Parathyroid adenoma (tissue), 2 donors: ENCODE data around the gene NR3C2.

Source experiments
- H2AFZ ChIP-seq: fragments of 300-600 bp; sonication (generic); one replicate; pipeline ENCODE4 v1.7.0; 2017; ENCODE audit warnings: antibody characterized with exemption, mild to moderate bottlenecking
- H3K27ac ChIP-seq: fragments of 300-600 bp; sonication (generic); one replicate; pipeline ENCODE4 v1.7.0; 2017
- H3K27me3 ChIP-seq: fragments of 300-600 bp; sonication (generic); one replicate; pipeline ENCODE4 v1.7.0; 2017; ENCODE audit warnings: low read length; ENCODE audit not compliant: control insufficient read depth, insufficient read depth
- H3K36me3 ChIP-seq: fragments of 300-600 bp; sonication (generic); one replicate; pipeline ENCODE4 v1.7.0; 2017; ENCODE audit warnings: low read length; ENCODE audit not compliant: control insufficient read depth, insufficient read depth
- H3K4me1 ChIP-seq: fragments of 300-600 bp; sonication (generic); one replicate; pipeline ENCODE4 v1.7.0; 2017; ENCODE audit warnings: control low read depth
- H3K4me2 ChIP-seq: fragments of 300-600 bp; sonication (generic); one replicate; pipeline ENCODE4 v1.7.0; 2017; ENCODE audit warnings: low read length
- H3K4me3 ChIP-seq: fragments of 300-600 bp; sonication (generic); one replicate; pipeline ENCODE4 v1.7.0; 2017; ENCODE audit warnings: low read depth, low read length
- H3K79me2 ChIP-seq: fragments of 300-600 bp; sonication (generic); one replicate; pipeline ENCODE4 v1.7.0; 2017; ENCODE audit warnings: control low read depth
- H3K9ac ChIP-seq: fragments of 300-600 bp; sonication (generic); one replicate; pipeline ENCODE4 v1.7.0; 2017; ENCODE audit warnings: mild to moderate bottlenecking
- H3K9me3 ChIP-seq: fragments of 300-600 bp; sonication (generic); one replicate; pipeline ENCODE4 v1.7.0; 2017; ENCODE audit warnings: low read length; ENCODE audit not compliant: control insufficient read depth
- TF ChIP-seq, protein P1 (sequence below): fragments of 300-600 bp; sonication (generic); IDR thresholded peaks from one replicate; pipeline ENCODE4 v1.7.0; 2017; ENCODE audit warnings: antibody characterized with exemption, mild to moderate bottlenecking
- donor health status: primary hyperparathyroidism.

The NR3C2 gene

DNA sequence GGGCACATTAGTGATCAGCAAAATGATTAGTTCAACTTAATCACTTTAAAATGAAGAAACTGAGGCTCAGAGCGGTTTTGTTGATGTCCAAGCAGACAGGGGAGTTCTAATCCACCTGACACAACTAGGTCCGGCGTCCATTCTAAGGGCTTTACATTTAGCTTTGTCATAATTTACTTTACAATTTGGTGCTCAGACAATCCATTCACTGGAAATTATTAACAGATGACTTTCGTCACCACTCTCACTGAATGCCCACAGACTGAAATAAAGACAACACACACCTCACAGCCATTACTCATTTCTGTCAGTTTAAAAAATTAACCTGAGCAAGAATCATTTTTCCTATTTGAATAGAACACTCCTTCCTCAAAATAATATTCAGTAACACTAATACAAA lies 10.8 kb downstream of the NR3C2 start:
- Histone ChIP-seq H3K9me3 (no peaks in the 10 kb centered on the region), H3K9ac (no peak overlapping the region), H3K4me3 (no peak overlapping the region), H3K4me1 (no peaks in the 10 kb centered on the region), H3K79me2 (peaks cover 11% of the 10 kb centered on the region), H2AFZ (no peak overlapping the region), H3K36me3 (no peaks in the 10 kb centered on the region), H3K27me3 (no peaks in the 10 kb centered on the region), H3K27ac (no peak overlapping the region), H3K4me2 (no peak overlapping the region)
- TF ChIP-seq, protein P1, sequence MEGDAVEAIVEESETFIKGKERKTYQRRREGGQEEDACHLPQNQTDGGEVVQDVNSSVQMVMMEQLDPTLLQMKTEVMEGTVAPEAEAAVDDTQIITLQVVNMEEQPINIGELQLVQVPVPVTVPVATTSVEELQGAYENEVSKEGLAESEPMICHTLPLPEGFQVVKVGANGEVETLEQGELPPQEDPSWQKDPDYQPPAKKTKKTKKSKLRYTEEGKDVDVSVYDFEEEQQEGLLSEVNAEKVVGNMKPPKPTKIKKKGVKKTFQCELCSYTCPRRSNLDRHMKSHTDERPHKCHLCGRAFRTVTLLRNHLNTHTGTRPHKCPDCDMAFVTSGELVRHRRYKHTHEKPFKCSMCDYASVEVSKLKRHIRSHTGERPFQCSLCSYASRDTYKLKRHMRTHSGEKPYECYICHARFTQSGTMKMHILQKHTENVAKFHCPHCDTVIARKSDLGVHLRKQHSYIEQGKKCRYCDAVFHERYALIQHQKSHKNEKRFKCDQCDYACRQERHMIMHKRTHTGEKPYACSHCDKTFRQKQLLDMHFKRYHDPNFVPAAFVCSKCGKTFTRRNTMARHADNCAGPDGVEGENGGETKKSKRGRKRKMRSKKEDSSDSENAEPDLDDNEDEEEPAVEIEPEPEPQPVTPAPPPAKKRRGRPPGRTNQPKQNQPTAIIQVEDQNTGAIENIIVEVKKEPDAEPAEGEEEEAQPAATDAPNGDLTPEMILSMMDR, result no peak

DNA sequence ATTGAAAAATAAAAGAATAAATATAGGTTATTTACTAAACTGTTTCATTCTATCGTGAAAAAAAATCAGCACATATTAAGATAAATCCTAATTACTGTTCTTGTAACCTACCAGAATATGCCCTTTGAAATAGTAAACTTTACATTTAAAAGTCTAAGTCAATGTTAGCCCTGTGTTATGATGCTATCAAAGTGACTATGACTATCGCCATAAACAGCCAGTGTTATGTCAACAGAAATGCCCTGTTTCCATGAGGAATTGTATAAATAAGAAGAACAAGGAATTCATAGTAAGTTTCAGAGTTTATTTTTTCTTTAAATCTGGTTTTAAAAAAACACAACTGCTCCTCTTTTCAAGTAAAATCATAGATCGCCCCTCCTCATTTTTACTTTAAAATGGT lies 11.4 kb downstream of the NR3C2 start:
- Histone ChIP-seq H2AFZ (no peak overlapping the region), H3K9me3 (no peaks in the 10 kb centered on the region), H3K27me3 (no peaks in the 10 kb centered on the region), H3K4me3 (no peak overlapping the region), H3K4me2 (no peak overlapping the region), H3K79me2 (peaks cover 14% of the 10 kb centered on the region), H3K4me1 (no peaks in the 10 kb centered on the region), H3K9ac (no peak overlapping the region), H3K36me3 (no peaks in the 10 kb centered on the region), H3K27ac (no peak overlapping the region)
- TF ChIP-seq, protein P1, result no peak

DNA sequence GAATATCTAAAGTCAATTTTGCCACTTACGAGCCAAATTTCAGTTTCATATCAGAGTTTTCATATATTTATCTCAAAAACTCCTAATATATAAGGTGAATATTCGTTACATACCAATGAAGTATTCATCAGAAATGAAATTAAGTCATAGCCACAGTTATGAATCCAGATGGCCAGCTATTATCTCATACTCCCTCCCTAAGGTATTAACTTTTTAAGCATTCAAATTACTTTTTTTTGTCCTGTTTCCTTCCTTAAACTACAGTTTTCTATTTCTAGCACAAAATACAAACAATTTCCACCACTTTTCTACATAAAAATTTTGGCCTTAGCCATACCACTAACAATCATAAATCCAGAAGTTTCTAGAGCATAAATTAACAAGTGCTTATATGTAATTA lies 13.0 kb downstream of the NR3C2 start:
- Histone ChIP-seq H3K4me2 (no peak overlapping the region), H3K79me2 (peaks cover 16% of the 10 kb centered on the region), H3K27ac (no peak overlapping the region), H3K9me3 (no peaks in the 10 kb centered on the region), H2AFZ (no peak overlapping the region), H3K27me3 (no peaks in the 10 kb centered on the region), H3K9ac (no peak overlapping the region), H3K4me3 (no peak overlapping the region), H3K36me3 (no peaks in the 10 kb centered on the region), H3K4me1 (no peaks in the 10 kb centered on the region)
- TF ChIP-seq, protein P1, result no peak

DNA sequence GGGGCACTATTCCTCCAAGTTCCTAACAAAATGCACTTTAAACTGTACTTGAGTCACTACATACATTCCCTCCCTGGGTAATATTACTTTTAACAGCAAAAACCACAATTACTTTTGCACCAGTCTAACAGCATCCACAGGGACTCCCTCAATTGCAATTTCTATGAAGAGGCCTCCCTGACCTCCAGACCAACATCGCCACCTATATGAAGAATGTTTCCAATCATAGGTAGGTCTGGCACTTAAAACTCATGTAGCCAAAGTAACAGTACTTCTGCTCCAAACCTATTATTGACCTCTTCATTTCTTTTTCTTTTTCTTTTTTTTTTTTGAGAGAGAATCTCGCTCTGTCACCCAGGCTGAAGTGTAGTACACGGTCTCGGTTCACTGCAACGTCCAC lies 15.6 kb downstream of the NR3C2 start:
- TF ChIP-seq, protein P1, result no peak
- Histone ChIP-seq H3K27me3 (no peaks in the 10 kb centered on the region), H3K9ac (no peak overlapping the region), H3K27ac (no peak overlapping the region), H3K36me3 (no peaks in the 10 kb centered on the region), H3K9me3 (no peaks in the 10 kb centered on the region), H3K4me1 (no peaks in the 10 kb centered on the region), H3K79me2 (peaks cover 19% of the 10 kb centered on the region), H3K4me2 (no peak overlapping the region), H2AFZ (no peak overlapping the region), H3K4me3 (no peak overlapping the region)

DNA sequence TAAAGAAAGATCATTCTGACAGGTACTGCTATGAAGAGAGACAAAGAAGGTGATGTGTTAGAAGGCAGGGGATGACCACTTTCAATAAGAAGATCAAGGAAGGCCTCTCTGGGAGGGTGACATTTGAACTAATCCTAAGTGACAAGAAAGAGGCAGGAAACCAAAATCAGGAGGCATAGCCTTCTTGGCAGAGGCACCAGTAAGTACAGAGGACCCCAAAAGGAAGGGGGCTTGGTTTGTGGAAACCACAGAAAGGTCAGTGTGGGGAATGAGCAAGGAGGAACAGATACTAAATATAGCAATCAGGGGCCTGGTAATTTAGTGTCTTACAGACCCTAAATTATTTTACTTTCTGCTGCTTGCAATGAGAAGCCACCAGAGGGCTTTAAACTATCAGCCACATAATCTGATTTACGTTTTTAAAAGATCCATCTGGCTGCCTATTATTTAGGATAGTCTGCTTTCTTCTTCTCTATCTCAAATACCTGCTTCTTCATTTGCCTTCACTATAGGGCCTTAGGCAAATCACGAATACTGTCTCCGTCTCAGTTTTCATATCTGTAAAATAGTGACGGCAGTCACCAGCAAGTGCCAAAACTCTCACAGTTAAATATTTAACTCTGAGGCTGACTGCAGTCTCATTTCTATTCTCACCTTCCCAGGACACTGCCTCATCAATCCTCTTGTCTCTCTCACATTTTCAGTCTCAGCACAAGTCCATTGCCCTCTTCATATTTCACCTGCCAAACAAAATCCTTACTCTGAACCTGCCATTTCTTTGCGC lies 16.7 kb downstream of the NR3C2 start:
- TF ChIP-seq, protein P1, result no peak
- Histone ChIP-seq H3K27ac (no peak overlapping the region), H3K4me3 (no peak overlapping the region)

More for the DNA sequence above, 16.7 kb downstream of the NR3C2 start:
- H3K4me1 ChIP-seq, result no peaks in the 10 kb centered on the region
- H3K4me2 ChIP-seq, result no peak overlapping the region
- H3K9ac ChIP-seq, result no peak overlapping the region
- no peaks in the 10 kb centered on the region for H3K36me3 ChIP-seq
- H2AFZ ChIP-seq, result no peak overlapping the region
- no peaks in the 10 kb centered on the region for H3K9me3 ChIP-seq
- H3K27me3 ChIP-seq, result no peaks in the 10 kb centered on the region
- H3K79me2 ChIP-seq, result peaks cover 19% of the 10 kb centered on the region
